GM12801 (cell line): ENCODE measurements around the gene RPH3AL.

Experiments
- TF ChIP-seq, protein P1 (sequence below): IDR thresholded peaks from one replicate; pipeline ENCODE4 v1.5.1; 2011; ENCODE audit warnings: control low read depth; ENCODE audit not compliant: insufficient read length; ENCODE audit errors: extremely low read depth

Gene RPH3AL

DNA sequence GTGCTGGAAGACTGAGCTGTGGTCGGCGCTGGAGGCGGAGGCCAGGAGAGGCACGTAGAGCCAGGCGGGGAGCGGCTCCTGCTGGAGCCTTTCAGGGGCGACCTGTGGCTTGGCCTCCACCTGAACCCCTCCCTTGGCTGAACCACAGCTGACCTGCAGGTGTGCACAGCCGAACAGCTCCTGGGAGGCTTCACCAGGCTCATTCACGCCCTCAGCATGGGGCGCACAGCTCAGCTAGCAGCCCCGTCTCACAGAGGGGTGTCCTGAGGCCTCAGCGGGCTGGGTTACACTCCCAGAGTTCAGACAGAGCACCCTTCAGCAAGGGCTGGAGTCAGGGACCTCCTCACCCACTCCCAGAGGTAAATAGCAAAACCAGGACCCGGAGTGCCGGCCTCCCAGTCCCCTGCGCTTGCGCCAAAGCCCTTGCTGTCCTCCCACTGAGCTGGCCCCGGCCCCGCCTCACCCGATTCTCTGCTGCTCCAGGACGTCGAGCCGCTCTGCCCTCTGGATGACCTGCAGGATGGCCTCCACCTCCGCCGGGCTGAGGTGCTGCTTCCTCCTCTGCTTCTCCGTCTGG is 31.7 kb downstream of the RPH3AL start:
- TF ChIP-seq, protein P1, sequence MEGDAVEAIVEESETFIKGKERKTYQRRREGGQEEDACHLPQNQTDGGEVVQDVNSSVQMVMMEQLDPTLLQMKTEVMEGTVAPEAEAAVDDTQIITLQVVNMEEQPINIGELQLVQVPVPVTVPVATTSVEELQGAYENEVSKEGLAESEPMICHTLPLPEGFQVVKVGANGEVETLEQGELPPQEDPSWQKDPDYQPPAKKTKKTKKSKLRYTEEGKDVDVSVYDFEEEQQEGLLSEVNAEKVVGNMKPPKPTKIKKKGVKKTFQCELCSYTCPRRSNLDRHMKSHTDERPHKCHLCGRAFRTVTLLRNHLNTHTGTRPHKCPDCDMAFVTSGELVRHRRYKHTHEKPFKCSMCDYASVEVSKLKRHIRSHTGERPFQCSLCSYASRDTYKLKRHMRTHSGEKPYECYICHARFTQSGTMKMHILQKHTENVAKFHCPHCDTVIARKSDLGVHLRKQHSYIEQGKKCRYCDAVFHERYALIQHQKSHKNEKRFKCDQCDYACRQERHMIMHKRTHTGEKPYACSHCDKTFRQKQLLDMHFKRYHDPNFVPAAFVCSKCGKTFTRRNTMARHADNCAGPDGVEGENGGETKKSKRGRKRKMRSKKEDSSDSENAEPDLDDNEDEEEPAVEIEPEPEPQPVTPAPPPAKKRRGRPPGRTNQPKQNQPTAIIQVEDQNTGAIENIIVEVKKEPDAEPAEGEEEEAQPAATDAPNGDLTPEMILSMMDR = no peak

DNA sequence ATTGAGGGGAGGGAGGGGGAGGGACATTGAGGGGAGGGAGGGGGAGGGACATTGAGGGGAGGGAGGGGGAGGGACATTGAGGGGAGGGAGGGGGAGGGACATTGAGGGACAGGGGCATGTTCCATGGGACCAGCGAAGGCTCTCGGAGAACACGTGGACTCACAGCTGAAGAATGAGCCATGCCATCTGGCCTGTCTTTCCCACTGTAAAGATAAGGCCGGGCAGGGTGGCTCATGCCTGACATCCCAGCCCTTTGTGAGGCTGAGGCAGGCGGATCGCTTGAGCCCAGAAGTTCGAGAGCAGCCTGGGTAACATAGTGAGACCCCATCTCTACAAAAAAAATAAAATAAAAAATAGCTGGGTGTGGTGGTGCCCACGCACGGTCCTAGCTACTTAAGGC is 32.5 kb downstream of the RPH3AL start:
- TF ChIP-seq, protein P1 = no peak

DNA sequence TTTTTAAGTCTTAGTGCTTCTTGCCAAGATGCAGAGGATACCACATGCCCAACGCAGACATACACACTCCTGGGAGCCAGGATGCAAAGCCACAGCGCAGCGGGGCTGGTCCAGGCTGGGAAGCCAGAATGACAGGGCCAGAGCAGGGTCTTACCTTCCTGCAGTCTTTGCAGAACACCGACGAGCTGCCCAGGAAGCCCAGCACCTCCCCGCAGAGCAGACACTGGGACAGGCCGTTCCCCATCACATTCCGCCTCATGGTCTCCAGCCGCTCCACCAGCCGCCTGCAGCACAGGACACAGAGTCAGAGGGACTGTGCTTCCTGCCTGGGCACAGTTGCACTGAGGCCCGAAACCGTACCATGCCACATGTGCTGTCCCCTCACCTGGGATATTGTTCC is 33.3 kb downstream of the RPH3AL start:
- TF ChIP-seq, protein P1 = no peak

DNA sequence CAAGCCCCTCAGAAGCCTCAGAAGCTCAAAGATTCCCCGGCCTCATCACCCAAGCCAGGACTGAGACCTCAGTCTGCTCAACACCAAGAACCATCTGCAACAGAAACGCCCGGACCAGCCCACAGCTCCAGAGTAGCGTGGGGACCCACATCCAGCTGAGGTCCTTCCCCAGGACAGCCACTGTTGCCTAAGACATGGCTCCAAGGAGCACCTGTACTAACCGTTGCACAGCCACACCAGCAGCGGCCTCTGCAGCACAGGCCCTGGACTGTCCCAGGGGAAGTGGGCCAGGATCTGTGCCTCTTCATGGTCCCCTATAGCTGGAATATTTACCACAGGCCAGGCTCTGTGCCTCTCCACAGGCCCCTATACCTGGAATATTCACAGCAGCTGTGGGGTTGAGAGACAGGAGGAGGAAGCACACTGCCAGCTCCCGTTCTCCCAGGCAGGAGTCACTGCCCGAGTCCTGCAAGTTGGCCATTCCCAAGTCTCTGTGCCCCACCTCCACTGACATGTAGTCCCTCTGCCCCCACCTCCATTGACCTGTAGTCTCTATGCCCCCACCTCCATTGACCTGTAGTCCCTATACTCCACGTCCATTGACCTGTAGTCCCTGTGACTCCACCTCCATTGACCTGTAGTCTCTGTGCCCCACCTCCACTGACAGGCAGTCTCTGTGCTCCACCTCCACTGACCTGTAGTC is 38.5 kb downstream of the RPH3AL start:
- TF ChIP-seq, protein P1 = no peak

DNA sequence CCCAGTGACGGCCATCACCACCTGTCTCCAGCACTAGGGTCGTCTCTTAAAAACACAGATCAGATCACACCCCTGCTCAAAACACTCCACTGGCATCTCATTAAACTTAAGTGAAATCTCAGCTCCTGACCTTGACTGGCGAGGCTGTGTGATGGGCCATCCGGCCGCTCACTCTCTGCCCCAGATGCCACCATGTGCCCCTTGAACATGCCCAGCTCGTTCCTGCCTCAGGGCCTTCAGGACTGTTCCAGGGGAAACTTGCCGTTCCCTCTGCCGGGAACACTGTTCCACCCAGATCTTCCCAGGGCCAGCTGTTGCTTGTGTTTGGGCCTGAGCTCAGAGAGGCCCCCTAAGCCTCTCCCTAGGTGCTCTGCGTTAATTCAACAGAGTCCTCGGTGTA is 39.4 kb downstream of the RPH3AL start:
- TF ChIP-seq, protein P1 = no peak

DNA sequence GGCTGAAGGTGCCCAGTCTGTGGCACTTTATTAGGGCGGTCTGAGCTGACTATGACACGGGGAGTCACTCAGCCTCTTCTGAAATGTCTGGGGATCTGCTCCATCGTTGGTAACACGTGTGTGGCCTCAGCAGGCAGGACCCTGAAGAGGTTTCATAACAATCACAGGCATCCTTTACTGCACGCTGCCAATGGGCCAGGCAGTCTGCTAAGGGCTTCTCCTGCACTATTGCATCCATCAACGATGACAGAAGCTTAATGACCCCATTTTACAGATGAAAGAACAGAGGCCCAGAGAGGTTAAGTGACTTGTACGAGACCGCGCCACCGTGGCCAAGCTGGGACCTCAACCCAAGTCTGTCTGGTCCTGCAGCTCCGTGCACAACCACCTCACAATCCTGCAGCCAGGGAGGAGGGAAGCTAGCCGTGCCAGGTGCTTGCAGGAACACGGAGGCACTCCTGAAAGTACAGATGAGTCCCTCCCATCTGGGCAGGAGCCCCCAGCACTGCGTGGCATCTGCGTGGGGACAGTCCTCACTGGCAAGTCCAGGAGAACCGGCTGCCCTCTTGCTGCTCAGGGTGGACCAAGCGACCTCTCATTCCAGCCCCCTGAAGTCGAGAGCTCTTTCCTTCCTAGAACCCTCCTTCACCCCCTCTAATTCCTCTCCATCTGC is 40.0 kb downstream of the RPH3AL start:
- TF ChIP-seq, protein P1 = no peak

DNA sequence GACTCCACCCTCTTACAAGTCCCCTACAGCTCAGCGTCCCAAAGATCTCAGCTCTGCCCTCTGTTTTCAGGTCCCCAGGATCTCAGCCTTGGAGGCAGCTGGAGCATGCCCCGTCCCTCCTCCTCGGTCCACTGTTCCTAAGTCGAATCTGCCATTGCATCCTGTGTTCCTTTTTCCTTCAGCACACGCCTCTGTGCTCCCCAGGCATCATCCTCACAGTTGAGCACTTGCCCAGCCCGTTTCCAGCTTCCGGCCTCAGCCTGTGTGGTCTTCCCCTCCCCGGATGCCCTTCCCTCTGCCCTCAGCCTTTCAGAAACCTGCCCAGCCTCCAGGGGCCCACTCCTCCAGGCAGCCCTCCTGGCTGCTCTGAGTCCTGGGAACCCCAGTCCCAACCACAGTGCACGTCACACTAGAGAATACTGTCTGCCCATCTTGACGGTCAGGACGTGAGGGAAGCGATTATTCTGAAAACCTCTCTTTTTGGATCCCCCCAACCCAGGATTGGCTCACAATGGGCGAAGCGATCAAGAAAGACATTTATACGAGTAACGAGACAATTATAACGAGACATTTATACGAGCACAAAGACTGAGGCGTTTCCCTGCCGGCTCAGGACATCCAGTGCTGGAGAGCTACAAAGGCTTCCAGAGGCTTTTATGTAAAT is 41.4 kb downstream of the RPH3AL start:
- TF ChIP-seq, protein P1 = no peak
